Amniotic stem cell (primary cell): Measurements from ENCODE around the gene MAGEL2.
"Not testable (repeated sequence)": the region's sequence is repeated elsewhere in the genome, so short reads cannot be mapped to it uniquely, and the experiment has no call there.

Experiments
- DNase-seq: peaks from one replicate; lab custom pipeline; 2025; lab: John Stamatoyannopoulos, UW

The MAGEL2 gene

GRCh38 chr15:23606226-23606625 lies 41.4 kb downstream of the MAGEL2 start:
- DNase-seq: no peak

GRCh38 chr15:23602124-23602523 lies 45.5 kb downstream of the MAGEL2 start:
- no peak for DNase-seq

GRCh38 chr15:23599053-23599452 lies 48.6 kb downstream of the MAGEL2 start:
- DNase-seq: no peak

- not testable (repeated sequence) for DNase-seq
These were observed 50.4 kb downstream of the MAGEL2 start for GRCh38 chr15:23597278-23597677.

GRCh38 chr15:23596736-23597135 lies 50.9 kb downstream of the MAGEL2 start:
- no peak for DNase-seq

- DNase-seq: no peak
These were observed 52.3 kb downstream of the MAGEL2 start for GRCh38 chr15:23595368-23595767.

GRCh38 chr15:23594252-23594770 lies 53.4 kb downstream of the MAGEL2 start:
- DNase-seq: no peak
